Liver (tissue), 9 donors: ENCODE results near the gene PRKN. TPM values are rescaled to one million over a fixed set of nuclear protein-coding genes. Genes with fewer than 3 reads are reported as not detected.

Experiments
- DNase-seq: peaks from one replicate; pipeline ENCODE4 v3.0.0-alpha.2; 2017; ENCODE audit warnings: low spot score
- H3K27ac ChIP-seq, 2 donors: one replicate each; pipeline ENCODE4 v1.7.0; 2013; ENCODE audit warnings: inconsistent platforms in 2 of 2, low read length in 2 of 2, control low read depth in 1 of 2, low read depth in 1 of 2, mild to moderate bottlenecking in 1 of 2
- H3K27me3 ChIP-seq, 4 donors: one replicate each; pipeline versions ENCODE4 v1.6.1 to v1.7.0; 2013; ENCODE audit warnings: low read length in 3 of 4, inconsistent platforms in 1 of 4, mild to moderate bottlenecking in 1 of 4, moderate library complexity in 1 of 4; ENCODE audit not compliant: control insufficient read depth in 4 of 4, insufficient read depth in 4 of 4
- H3K36me3 ChIP-seq, 4 donors: one replicate each; pipeline versions ENCODE4 v1.6.1 to v1.7.0; 2013; ENCODE audit warnings: low read length in 3 of 4, mild to moderate bottlenecking in 3 of 4, low read depth in 1 of 4, moderate library complexity in 1 of 4; ENCODE audit not compliant: control insufficient read depth in 4 of 4, insufficient read depth in 3 of 4
- H3K4me1 ChIP-seq, 4 donors: one replicate each; pipeline versions ENCODE4 v1.6.1 to v1.7.0; 2013; ENCODE audit warnings: low read length in 3 of 4, mild to moderate bottlenecking in 3 of 4, moderate library complexity in 1 of 4; ENCODE audit not compliant: control insufficient read depth in 4 of 4, insufficient read depth in 4 of 4
- H3K4me3 ChIP-seq, 3 donors: one replicate each; pipeline versions ENCODE4 v1.6.1 to v1.7.0; 2013; ENCODE audit warnings: low read length in 3 of 3, control low read depth in 1 of 3, low read depth in 1 of 3, mild to moderate bottlenecking in 1 of 3
- H3K9ac ChIP-seq, 2 donors: one replicate each; pipeline ENCODE4 v1.7.0; 2013; ENCODE audit warnings: low read length in 2 of 2, mild to moderate bottlenecking in 2 of 2, moderate library complexity in 2 of 2, control low read depth in 1 of 2, low read depth in 1 of 2
- H3K9me3 ChIP-seq, 4 donors: one replicate each; pipeline versions ENCODE4 v1.6.1 to v1.7.0; 2013; ENCODE audit warnings: low read length in 3 of 4; ENCODE audit not compliant: control insufficient read depth in 4 of 4
- FOXA1 ChIP-seq: IDR thresholded peaks from 2 replicates; pipeline ENCODE4 v1.6.1; 2016; ENCODE audit warnings: antibody characterized with exemption
- FOXA2 ChIP-seq: IDR thresholded peaks from 2 replicates; pipeline ENCODE4 v1.6.1; 2016; ENCODE audit warnings: antibody characterized with exemption
- GABPA ChIP-seq, 2 donors: IDR thresholded peaks in 1 of 2; conservative IDR thresholded peaks in 1 of 2; 2 replicates each; pipeline ENCODE4 v1.6.1; 2016; ENCODE audit warnings: antibody characterized with exemption in 2 of 2, mild to moderate bottlenecking in 1 of 2, moderate library complexity in 1 of 2
- HNF4A ChIP-seq, 2 donors: conservative IDR thresholded peaks; 2 replicates each; pipeline ENCODE4 v1.6.1; 2016; ENCODE audit warnings: antibody characterized with exemption in 2 of 2, mild to moderate bottlenecking in 2 of 2
- HNF4G ChIP-seq: IDR thresholded peaks from 2 replicates; pipeline ENCODE4 v1.6.1; 2016; ENCODE audit warnings: antibody characterized with exemption
- JUND ChIP-seq, 2 donors: IDR thresholded peaks; 2 replicates each; pipeline ENCODE4 v1.6.1; 2016; ENCODE audit warnings: antibody characterized with exemption in 2 of 2
- NR2F2 ChIP-seq: IDR thresholded peaks from 2 replicates; pipeline ENCODE4 v1.6.1; 2016; ENCODE audit warnings: antibody characterized with exemption
- RAD21 ChIP-seq, 2 donors: IDR thresholded peaks; 2 replicates each; pipeline ENCODE4 v1.6.1; 2016; ENCODE audit warnings: antibody characterized with exemption in 2 of 2, mild to moderate bottlenecking in 2 of 2
- RXRA ChIP-seq, 2 donors: IDR thresholded peaks; 2 replicates each; pipeline ENCODE4 v1.6.1; 2017 to 2018; ENCODE audit warnings: antibody characterized with exemption in 2 of 2, mild to moderate bottlenecking in 1 of 2
- SP1 ChIP-seq: IDR thresholded peaks from 2 replicates; pipeline ENCODE4 v1.6.1; 2018; ENCODE audit warnings: antibody characterized with exemption, mild to moderate bottlenecking
- TAF1 ChIP-seq: conservative IDR thresholded peaks from 2 replicates; pipeline ENCODE4 v1.6.1; 2016; ENCODE audit warnings: antibody characterized with exemption, mild to moderate bottlenecking
- YY1 ChIP-seq: IDR thresholded peaks from 2 replicates; pipeline ENCODE4 v1.6.1; 2016; ENCODE audit warnings: antibody characterized with exemption, mild to moderate bottlenecking
- WGBS: extraction: QIAGEN DNeasy Blood & Tissue Kit; methylation state at CpG from one replicate; pipeline ENCODE4 v1.1.7; 2013; 5-methylcytosine and 5-hydroxymethylcytosine counted together
- polyA plus RNA-seq, 2 donors: library from polyadenylated mRNA; stranded (reverse) in 1 of 2; unstranded in 1 of 2; fragments of 200-250 nt in 1 of 2; fragments of >200 nt in 1 of 2; fragmentation: Nextera tagmentation in 1 of 2; extraction: Ambion mirVana in 1 of 2; gene quantifications; one replicate each; pipeline versions ENCODE4 v1.2.1 to v1.2.3, GENCODE V29; 2013 to 2015
- total RNA-seq, 2 donors: library from RNA; depleted of rRNA; stranded (reverse); fragments of >200 nt; gene quantifications; one replicate each; pipeline ENCODE4 v1.2.3, GENCODE V29; 2014
- TF ChIP-seq, protein P1 (sequence below): IDR thresholded peaks from 2 replicates; pipeline ENCODE4 v1.6.1; 2016; ENCODE audit warnings: antibody characterized with exemption, mild to moderate bottlenecking
- TF ChIP-seq, protein P2 (sequence below): IDR thresholded peaks from 2 replicates; pipeline ENCODE4 v1.6.1; 2016; ENCODE audit warnings: antibody characterized with exemption
- TF ChIP-seq, protein P3 (sequence below): IDR thresholded peaks from 2 replicates; pipeline ENCODE4 v1.6.1; 2016; ENCODE audit warnings: antibody characterized with exemption
- TF ChIP-seq, protein P4 (sequence below): IDR thresholded peaks from 2 replicates; pipeline ENCODE4 v1.6.1; 2016; ENCODE audit warnings: antibody characterized with exemption
- TF ChIP-seq, protein P5 (sequence below): fragments of 150-350 bp; IDR thresholded peaks from 2 replicates; pipeline ENCODE4 v1.5.1; 2017; ENCODE audit warnings: improper control_type of control experiment, low read depth, low read length; ENCODE audit not compliant: missing input control
- donor health status: healthy.
- donor health status: healthy.
- donor health status: healthy.
- donor health status: healthy.
- donor health status: healthy.

The PRKN gene
- total and polyA plus RNA-seq, 4 donors, result 0.47 to 4.1 (median 3.2) TPM

DNA sequence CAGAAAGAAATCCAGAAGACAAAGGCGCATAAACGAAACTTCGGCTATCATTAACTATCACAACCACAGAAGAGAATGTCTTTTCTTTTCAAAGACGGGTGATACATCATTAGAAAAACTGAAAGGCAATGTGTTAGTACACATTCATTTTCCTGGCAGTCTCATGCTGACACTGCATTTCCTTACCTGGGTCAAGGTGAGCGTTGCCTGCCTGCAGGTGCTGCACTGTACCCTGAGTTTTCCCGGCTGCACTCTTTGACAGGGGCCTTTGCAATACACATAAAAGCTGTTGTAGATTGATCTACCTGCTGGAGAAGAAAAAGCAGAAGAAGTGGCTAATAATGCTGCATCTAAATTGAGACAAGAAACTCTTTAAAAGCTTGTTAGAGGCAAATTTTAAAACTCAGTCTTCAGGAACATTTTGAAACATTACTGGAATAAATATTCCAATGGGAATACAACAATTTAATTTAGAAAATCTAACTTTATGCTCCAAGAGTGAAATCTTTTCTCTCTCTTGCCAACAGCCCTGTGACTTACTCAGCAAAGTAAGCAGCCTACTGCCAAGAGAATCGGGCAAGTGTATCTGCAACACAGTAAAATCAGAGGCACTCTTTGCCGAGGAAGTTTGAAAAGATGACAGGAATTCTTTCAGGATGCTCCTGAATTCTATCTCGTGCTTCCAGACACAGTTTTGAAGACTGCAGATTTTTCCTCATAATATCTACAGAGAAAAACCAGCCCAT, 526.4 kb downstream of the PRKN start:
- H3K4me3 ChIP-seq, result no peak overlapping the region
- no peaks in the 10 kb centered on the region for H3K9me3 ChIP-seq
- H3K9ac ChIP-seq, result no peak overlapping the region
- 90% methylated on average over 9 of the region's 9 CpGs for WGBS
- no peaks in the 10 kb centered on the region for H3K4me1 ChIP-seq
- no peaks in the 10 kb centered on the region for H3K36me3 ChIP-seq
- H3K27ac ChIP-seq, result no peak overlapping the region
- no peaks in the 10 kb centered on the region for H3K27me3 ChIP-seq
- DNase-seq, result no peak
- no peak for TF ChIP-seq GABPA (IDR thresholded peaks at IDR 0.05 in 1 of 2, conservative IDR thresholded peaks at IDR 0.05 in 1 of 2)
- TF ChIP-seq, protein P1, sequence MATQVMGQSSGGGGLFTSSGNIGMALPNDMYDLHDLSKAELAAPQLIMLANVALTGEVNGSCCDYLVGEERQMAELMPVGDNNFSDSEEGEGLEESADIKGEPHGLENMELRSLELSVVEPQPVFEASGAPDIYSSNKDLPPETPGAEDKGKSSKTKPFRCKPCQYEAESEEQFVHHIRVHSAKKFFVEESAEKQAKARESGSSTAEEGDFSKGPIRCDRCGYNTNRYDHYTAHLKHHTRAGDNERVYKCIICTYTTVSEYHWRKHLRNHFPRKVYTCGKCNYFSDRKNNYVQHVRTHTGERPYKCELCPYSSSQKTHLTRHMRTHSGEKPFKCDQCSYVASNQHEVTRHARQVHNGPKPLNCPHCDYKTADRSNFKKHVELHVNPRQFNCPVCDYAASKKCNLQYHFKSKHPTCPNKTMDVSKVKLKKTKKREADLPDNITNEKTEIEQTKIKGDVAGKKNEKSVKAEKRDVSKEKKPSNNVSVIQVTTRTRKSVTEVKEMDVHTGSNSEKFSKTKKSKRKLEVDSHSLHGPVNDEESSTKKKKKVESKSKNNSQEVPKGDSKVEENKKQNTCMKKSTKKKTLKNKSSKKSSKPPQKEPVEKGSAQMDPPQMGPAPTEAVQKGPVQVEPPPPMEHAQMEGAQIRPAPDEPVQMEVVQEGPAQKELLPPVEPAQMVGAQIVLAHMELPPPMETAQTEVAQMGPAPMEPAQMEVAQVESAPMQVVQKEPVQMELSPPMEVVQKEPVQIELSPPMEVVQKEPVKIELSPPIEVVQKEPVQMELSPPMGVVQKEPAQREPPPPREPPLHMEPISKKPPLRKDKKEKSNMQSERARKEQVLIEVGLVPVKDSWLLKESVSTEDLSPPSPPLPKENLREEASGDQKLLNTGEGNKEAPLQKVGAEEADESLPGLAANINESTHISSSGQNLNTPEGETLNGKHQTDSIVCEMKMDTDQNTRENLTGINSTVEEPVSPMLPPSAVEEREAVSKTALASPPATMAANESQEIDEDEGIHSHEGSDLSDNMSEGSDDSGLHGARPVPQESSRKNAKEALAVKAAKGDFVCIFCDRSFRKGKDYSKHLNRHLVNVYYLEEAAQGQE, result no peak
- no peak for TF ChIP-seq HNF4G
- TF ChIP-seq RXRA (IDR thresholded peaks at IDR 0.05), result no peak
- TF ChIP-seq FOXA1, result no peak
- TF ChIP-seq, protein P2, sequence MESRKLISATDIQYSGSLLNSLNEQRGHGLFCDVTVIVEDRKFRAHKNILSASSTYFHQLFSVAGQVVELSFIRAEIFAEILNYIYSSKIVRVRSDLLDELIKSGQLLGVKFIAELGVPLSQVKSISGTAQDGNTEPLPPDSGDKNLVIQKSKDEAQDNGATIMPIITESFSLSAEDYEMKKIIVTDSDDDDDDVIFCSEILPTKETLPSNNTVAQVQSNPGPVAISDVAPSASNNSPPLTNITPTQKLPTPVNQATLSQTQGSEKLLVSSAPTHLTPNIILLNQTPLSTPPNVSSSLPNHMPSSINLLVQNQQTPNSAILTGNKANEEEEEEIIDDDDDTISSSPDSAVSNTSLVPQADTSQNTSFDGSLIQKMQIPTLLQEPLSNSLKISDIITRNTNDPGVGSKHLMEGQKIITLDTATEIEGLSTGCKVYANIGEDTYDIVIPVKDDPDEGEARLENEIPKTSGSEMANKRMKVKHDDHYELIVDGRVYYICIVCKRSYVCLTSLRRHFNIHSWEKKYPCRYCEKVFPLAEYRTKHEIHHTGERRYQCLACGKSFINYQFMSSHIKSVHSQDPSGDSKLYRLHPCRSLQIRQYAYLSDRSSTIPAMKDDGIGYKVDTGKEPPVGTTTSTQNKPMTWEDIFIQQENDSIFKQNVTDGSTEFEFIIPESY, result no peak
- TF ChIP-seq RAD21 (IDR thresholded peaks at IDR 0.05), result no peak

DNA sequence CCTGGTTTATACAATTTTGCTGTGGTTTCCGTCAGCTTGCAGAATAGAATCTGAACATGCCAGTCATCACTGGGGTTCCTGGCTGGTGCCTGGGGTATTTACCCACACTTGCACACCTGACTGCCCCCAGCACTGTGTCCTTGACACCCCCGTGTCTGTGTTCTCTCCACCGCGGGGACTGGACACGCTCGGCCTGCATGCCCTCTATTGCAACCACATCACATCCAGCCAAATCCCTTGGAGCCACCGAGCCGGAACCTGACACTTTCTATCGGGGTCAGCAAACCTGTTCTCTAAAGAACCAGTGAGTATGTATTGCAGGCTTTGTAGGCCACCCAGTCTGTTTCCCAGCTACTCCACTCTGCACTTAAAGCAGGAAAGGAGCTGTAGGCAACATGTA, 527.5 kb downstream of the PRKN start:
- H3K27me3 ChIP-seq, result no peaks in the 10 kb centered on the region
- H3K36me3 ChIP-seq, result no peaks in the 10 kb centered on the region
- WGBS, result 96% methylated on average over 9 of the region's 9 CpGs
- no peak overlapping the region for H3K27ac ChIP-seq
- no peak overlapping the region for H3K9ac ChIP-seq
- no peak overlapping the region for H3K4me3 ChIP-seq
- DNase-seq, result no peak
- no peaks in the 10 kb centered on the region for H3K4me1 ChIP-seq
- TF ChIP-seq NR2F2 (no peak), RAD21 (IDR thresholded peaks at IDR 0.05) (no peak), GABPA (IDR thresholded peaks at IDR 0.05 in 1 of 2, conservative IDR thresholded peaks at IDR 0.05 in 1 of 2) (no peak), FOXA1 (no peak), HNF4G (no peak), HNF4A (conservative IDR thresholded peaks at IDR 0.05) (no peak), TAF1 (no peak), RXRA (IDR thresholded peaks at IDR 0.05) (no peak), SP1 (no peak), YY1 (no peak), FOXA2 (no peak), JUND (IDR thresholded peaks at IDR 0.05) (no peak)
- TF ChIP-seq, protein P3, sequence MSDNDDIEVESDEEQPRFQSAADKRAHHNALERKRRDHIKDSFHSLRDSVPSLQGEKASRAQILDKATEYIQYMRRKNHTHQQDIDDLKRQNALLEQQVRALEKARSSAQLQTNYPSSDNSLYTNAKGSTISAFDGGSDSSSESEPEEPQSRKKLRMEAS, result no peak
- TF ChIP-seq, protein P1, result no peak
- TF ChIP-seq, protein P2, result no peak
- TF ChIP-seq, protein P4, sequence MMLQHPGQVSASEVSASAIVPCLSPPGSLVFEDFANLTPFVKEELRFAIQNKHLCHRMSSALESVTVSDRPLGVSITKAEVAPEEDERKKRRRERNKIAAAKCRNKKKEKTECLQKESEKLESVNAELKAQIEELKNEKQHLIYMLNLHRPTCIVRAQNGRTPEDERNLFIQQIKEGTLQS, result no peak
- TF ChIP-seq, protein P5, sequence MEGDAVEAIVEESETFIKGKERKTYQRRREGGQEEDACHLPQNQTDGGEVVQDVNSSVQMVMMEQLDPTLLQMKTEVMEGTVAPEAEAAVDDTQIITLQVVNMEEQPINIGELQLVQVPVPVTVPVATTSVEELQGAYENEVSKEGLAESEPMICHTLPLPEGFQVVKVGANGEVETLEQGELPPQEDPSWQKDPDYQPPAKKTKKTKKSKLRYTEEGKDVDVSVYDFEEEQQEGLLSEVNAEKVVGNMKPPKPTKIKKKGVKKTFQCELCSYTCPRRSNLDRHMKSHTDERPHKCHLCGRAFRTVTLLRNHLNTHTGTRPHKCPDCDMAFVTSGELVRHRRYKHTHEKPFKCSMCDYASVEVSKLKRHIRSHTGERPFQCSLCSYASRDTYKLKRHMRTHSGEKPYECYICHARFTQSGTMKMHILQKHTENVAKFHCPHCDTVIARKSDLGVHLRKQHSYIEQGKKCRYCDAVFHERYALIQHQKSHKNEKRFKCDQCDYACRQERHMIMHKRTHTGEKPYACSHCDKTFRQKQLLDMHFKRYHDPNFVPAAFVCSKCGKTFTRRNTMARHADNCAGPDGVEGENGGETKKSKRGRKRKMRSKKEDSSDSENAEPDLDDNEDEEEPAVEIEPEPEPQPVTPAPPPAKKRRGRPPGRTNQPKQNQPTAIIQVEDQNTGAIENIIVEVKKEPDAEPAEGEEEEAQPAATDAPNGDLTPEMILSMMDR, result no peak
- no peaks in the 10 kb centered on the region for H3K9me3 ChIP-seq
